GM18499 (cell line): ENCODE measurements around the gene ACAA2.
"Not testable (repeated sequence)": the region's sequence is repeated elsewhere in the genome, so short reads cannot be mapped to it uniquely, and the experiment has no call there.

ENCODE experiments used
- ATAC-seq: cut with Tn5 transposase; IDR thresholded peaks from one replicate; pipeline ENCODE4 v1.9.1; 2021; ENCODE audit warnings: moderate number of reproducible peaks; ENCODE audit not compliant: insufficient read depth, unreplicated experiment

ACAA2 gene

DNA sequence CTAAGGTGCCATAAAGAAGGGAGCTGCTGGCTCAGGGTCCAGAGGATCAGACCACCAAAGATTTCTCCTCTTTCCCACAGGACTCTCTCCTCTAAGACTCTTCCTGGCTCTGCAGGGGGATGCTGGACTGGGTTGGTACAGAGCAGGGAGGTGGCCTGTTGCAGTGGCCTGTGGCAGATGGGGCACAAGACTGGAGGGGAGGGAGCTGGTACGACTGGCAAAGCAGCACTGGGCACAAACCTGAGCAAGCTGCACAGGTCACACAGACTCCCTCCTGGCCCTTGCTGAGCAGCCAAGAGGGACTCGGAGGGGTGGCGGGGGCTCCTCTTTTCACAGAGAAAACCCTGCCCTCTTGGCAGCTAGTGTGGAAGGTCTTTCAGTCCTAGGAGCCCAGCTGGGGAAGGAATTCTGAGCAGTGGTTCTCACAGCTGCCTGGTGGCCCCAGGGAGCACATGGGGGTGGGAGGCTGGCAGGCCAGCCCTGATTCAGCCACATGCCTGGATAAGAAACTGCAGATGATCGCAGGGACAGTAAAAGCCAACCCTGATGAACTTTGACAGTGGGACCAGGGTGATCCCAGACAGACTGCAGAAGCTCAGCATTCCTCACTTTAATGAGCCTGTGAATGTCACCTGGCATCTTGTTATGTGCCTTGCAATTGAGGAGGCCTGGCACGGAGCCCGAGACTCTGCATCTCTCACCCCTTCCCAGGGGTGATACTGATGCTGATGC is 32.5 kb upstream of the ACAA2 start:
- ATAC-seq: no peak

- ATAC-seq: no peak
Measured at GRCh38 chr18:49844903-49845302, 31.6 kb upstream of the ACAA2 start.

GRCh38 chr18:49843778-49844625 is 30.7 kb upstream of the ACAA2 start:
- no peak for ATAC-seq

- no peak for ATAC-seq
Measured at GRCh38 chr18:49843131-49843530, 29.8 kb upstream of the ACAA2 start.

DNA sequence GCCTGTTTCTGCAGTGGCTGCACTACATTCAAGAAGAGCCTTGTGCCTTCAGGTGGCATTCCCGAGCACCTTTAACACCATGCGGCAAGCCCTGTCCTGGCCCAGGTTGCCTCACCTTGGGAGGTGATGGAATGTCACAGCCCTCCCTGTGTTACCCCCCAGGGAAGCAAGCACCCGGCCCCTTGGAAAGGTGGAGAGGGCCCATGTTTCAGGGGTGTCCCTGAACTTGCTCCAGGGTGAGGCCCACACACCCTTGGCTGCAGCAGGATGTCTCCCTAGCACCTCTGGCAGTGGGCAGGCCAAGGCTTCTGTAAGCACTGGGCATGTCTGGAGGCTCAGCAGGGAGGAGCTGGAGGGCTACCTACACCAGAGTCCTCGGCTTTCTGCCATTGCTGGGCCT is 29.3 kb upstream of the ACAA2 start:
- no peak for ATAC-seq

DNA sequence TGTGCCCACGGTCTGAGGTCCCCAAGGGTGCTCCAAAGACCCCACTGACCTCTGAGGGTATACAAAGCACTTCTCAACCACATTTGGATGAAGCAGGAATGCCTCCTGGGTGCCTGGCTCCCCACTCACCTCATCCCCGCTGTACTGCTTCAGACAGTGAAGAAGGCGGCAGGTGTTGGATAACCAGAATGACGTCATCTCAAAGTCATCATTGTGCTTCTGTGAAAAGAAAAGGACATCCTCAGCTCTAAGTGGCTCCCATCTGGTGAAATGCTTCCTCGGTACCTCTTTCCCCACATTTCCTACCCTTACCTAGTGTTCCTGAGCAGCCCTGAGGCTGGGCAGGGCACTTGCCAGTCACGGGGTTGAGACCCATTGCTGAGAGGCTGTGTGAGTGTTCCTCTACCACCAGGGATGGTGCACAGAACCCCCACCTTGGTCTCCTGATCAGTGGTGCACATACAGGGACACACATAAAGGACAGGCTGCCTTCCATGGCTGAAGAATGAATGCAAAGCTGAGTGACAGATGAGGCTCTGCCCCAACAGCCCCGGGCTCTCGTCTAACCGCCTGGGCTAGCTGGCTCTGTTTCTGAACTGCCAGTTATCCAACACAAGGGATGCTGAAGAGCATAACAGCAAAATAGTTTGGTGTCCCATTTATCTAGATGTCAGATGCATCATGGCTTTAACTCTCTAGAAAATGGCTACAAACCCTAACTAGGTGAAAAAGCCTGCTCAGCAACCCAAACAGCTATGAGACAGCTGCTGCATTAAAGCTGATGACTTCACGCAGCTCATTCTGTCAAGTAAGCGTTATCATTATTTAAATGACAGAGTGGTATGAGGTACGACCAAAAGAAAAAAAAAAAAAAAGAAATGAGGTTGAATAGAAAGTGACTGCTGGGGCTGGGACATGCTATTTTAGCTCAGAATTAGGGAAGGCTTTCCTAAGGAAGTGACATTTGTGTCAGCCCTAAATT is 28.2 kb upstream of the ACAA2 start:
- ATAC-seq: no peak

GRCh38 chr18:49839012-49839411 is 25.7 kb upstream of the ACAA2 start:
- ATAC-seq: no peak

DNA sequence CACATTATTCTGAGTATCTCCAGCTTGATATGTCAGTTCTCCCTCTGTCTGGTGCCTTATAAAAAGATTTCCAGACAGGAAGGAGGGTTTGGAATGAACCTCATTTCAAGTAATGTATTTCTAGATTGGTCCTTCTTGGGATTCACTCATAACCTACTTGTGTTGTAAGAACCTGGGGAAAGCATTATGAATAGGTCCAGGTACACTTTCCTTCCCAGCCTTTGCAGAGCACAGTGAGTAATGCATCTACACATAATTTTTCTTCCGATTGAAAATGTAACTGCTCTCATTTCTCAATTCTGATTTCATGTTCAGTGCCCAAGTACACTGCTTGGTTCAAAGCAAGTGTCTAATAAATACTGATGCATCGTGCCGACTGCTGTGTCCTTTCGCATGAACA is 25.0 kb upstream of the ACAA2 start:
- no peak for ATAC-seq

DNA sequence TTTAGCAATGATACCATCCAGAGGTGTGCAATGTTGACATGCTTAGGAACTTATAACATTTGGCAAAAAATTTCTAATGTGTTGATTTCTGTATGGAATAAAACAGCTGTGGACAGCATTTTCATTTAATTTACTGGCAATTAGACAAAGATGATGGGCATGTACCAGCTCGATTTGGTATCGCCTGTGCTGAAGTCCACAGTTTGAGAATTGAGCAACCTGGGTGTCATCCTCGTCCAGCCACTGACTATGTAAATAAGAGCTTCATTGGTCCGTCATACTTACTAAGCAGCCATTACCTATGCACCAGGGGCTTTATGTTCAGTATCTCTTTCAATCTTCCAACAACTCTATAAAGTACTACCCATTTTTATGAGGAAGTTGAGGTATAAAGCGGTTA is 24.6 kb upstream of the ACAA2 start:
- no peak for ATAC-seq

- not testable (repeated sequence) for ATAC-seq
Measured at GRCh38 chr18:49837316-49837835, 24.0 kb upstream of the ACAA2 start.

GRCh38 chr18:49835405-49835804 is 22.1 kb upstream of the ACAA2 start:
- no peak for ATAC-seq

GRCh38 chr18:49834258-49834657 is 20.9 kb upstream of the ACAA2 start:
- ATAC-seq: no peak

DNA sequence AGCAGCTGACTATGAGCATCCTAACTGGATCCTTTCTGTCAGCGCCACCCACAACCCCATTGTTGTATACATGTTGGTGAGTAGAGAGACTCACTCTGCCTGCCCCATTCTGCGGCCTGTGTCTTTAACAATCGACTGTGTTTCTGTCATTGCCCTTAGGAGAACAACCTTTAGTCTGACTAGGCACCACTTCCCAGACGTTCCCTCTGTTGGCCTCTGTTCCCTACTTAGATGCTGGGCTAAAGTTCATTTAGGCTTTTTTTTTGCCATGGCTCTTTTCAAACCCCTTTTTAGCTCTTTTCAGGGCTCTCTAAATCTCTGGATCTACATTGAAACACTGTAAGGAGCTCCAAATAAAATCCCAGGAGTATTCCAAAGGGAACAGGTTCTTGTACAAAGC is 20.5 kb upstream of the ACAA2 start:
- no peak for ATAC-seq

- no peak for ATAC-seq
Measured at GRCh38 chr18:49832221-49832647, 18.9 kb upstream of the ACAA2 start.

GRCh38 chr18:49827996-49828395 is 14.7 kb upstream of the ACAA2 start:
- no peak for ATAC-seq

DNA sequence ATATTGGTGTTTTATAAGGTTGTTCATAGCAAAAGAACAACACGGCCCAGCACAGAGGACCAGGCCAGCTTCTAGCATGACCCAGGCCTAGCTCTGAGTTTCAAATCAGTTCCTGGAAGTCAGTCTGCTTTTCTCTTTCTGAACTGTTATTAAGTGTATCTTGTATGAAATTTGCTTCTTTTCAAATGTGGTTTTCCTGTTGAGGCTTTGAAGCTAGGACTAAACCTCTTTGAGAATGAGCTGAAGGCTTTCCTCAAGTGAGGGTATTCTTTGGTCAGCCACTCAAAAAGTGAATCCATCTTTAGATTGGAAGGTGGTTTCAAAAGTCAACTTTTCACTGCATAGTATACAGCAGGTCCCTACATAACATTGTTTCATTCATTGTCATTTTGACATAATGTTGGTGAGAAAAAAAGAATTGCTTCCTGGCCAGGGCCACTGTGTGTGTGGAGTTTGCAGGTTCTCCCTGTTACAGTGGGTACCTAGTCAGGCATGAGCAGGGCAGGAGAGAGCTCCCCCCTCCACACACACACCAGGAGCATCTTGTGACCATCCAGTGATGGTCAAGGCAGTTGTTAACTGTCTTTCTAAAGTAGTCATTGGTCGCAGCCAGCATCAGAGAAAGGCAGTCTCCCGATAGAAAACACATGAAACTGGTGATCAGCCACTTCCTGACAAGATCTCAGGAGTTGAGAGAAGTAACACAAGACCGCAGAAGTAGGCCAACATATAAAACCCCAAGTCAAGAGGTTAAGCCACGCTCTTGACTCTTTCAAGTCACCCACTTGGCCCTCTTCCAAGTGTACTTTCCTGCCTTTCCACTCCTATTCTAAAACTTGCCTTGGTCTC is 6.7 kb upstream of the ACAA2 start:
- no peak for ATAC-seq

DNA sequence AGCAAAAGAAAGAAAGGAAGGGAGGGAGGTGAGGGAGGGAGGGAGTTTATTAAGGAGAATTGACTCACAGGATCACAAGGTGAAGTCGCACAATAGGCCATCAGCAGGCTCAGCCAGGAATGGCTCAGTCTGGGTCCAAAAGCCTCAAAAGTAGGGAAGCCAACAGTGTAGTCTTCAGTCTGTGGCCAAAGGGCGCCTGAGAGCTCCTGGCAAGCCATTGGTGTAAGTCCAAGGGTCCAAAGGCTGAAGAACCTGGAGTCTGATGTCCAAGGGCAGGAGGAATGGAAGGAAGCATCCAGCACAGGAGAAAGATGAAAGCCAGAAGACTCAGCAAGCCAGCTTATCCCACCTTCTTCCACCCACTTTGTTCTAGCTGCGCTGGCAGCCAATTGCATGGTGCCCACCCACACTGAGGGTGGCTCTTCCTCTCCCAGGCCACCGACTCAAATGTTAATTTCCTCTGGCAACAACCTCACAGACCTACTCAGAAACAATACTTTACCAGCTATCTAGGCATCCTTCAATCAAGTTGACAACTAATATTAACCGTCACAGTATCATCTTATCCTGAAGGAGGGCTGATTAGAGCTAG is 5.8 kb upstream of the ACAA2 start:
- ATAC-seq: no peak

GRCh38 chr18:49817947-49818346 is 4.6 kb upstream of the ACAA2 start:
- no peak for ATAC-seq

DNA sequence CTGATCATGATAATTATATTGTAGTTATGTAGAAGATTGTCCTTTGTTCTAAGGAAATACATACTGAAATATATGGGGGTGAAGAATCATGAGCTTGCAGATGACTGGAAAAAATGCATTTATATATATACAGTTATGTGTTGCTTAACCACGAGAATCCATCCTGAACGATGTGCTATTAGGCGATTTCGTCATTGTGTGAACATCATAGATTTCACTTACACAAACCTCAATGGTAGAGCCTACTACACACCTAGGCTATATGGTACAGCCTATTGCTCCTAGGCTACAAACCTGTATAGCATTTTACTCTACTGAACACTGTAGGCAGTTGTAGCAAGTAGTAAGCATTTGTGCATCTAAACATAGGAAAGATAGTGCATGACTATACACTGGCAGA is 2.6 kb upstream of the ACAA2 start:
- no peak for ATAC-seq
